ENCODE measurements around the gene PLSCR3.

Gene PLSCR3

GRCh38 chr17:7403727-7403976 lies 9.3 kb upstream of the PLSCR3 start:
- no peak for TF ChIP-seq CTCF (IDR thresholded peaks at IDR 0.05; ENCODE audit: low read depth, low read length, missing control alignments)
- peak overlapping the region; percentile 65 for H3K4me3 ChIP-seq (replicated peaks; ENCODE audit: low read depth, low read length)
- no peak for DNase-seq (ENCODE audit: extremely low read depth, low read depth)

DNA sequence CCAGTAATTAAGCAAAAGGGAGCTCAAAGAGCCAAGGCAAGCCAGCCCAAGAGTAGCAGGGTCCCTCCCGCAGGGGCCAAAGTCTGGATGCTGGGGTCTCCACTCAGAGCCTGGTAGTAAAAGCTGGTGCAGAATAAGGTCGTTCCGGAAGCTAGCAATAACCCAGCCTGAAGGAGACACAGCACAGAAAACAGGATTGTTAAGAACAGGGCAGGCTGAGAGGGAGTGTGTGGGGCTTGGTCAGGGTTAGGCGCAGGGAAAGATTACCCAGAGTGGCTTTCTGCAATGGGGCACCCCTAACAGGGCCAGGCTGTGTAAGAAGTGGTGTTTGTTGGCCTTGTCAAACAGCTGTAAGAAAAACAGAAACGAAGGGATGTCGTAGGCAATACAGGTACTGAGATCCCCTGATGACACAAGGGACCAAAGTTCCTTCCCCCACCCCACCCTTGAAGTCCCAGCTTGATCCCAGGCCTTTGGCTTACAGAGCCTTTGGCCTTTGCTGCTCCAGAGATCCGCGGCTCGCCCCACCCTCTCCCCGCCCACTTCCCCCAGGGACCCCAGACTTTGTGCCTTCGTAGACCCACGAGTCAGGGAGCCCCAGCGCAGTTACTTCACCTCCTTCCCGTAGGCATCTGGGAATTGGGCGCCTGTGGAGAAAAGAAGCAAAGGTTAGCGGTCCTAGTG lies 8.9 kb upstream of the PLSCR3 start:
- TF ChIP-seq CTCF (IDR thresholded peaks at IDR 0.05; ENCODE audit: low read depth, low read length, missing control alignments): no peak
- peak overlapping the region; percentile 65 for H3K4me3 ChIP-seq (replicated peaks; ENCODE audit: low read depth, low read length)
- DNase-seq (ENCODE audit: extremely low read depth, low read depth): no peak

DNA sequence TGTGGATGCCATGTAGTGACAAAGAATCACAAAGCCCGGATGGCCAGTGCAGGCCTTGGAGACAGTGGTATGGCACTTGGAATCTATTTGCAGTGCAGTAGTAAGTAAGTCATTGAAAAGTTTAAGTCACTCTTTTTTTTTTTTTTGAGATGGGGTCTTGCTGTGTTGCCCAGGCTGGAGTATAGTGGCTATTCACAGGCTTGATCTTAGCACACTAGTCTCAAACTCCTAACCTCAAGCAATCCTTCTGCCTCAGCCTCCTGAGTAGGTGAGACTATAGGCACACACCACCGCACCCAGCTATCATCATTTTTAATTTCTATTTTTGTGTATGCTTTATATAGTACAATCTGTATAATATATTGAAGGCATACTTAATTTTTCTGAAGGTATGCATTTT lies 4.3 kb upstream of the PLSCR3 start:
- no peak for DNase-seq (ENCODE audit: extremely low read depth, low read depth)
- TF ChIP-seq CTCF (IDR thresholded peaks at IDR 0.05; ENCODE audit: low read depth, low read length, missing control alignments): no peak
- no peak overlapping the region for H3K4me3 ChIP-seq (replicated peaks; ENCODE audit: low read depth, low read length)

DNA sequence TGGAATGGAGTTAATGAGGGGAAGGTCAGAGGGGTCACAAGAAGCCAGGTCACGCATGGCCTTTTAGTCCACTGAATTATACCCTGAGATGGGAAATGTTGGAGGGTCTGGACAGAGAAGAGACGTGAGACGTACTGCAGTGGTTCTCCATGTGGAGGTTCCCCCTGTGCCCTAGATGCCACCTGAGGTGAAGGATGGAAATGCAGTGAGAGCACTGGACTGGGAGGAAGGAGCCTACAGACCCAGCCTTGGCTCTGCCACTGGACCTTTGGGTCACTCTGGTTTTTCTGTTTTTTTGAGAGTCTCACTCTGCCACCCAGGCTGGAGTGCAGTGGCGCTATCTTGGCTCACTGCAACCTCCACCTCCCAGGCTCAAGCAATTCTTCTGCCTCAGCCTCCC lies 1.8 kb upstream of the PLSCR3 start:
- TF ChIP-seq CTCF (IDR thresholded peaks at IDR 0.05; ENCODE audit: low read depth, low read length, missing control alignments): no peak
- no peak for DNase-seq (ENCODE audit: extremely low read depth, low read depth)
- no peak overlapping the region for H3K4me3 ChIP-seq (replicated peaks; ENCODE audit: low read depth, low read length)

- TF ChIP-seq CTCF (IDR thresholded peaks at IDR 0.05; ENCODE audit: low read depth, low read length, missing control alignments): peak; percentile 8
- H3K4me3 ChIP-seq (replicated peaks; ENCODE audit: low read depth, low read length): peak overlapping the region; percentile 81
- DNase-seq (ENCODE audit: extremely low read depth, low read depth): no peak
Measured at GRCh38 chr17:7393613-7394451, 493 bp downstream of the PLSCR3 start.

GRCh38 chr17:7392696-7393612 lies 1.4 kb downstream of the PLSCR3 start:
- H3K4me3 ChIP-seq (replicated peaks; ENCODE audit: low read depth, low read length): peak overlapping the region; percentile 81
- no peak for TF ChIP-seq CTCF (IDR thresholded peaks at IDR 0.05; ENCODE audit: low read depth, low read length, missing control alignments)
- no peak for DNase-seq (ENCODE audit: extremely low read depth, low read depth)

Measured in HFF-Myc (cell line).